GM19043 (cell line): Measurements from ENCODE around the gene SLC51A.
A peak's percentile ranks its signal among the peaks of the same experiment; 100 is the strongest.

Experiments used
- ATAC-seq: cut with Tn5 transposase; IDR thresholded peaks from one replicate; pipeline ENCODE4 v1.9.1; 2021; ENCODE audit warnings: low read depth; ENCODE audit not compliant: unreplicated experiment

Gene SLC51A

DNA sequence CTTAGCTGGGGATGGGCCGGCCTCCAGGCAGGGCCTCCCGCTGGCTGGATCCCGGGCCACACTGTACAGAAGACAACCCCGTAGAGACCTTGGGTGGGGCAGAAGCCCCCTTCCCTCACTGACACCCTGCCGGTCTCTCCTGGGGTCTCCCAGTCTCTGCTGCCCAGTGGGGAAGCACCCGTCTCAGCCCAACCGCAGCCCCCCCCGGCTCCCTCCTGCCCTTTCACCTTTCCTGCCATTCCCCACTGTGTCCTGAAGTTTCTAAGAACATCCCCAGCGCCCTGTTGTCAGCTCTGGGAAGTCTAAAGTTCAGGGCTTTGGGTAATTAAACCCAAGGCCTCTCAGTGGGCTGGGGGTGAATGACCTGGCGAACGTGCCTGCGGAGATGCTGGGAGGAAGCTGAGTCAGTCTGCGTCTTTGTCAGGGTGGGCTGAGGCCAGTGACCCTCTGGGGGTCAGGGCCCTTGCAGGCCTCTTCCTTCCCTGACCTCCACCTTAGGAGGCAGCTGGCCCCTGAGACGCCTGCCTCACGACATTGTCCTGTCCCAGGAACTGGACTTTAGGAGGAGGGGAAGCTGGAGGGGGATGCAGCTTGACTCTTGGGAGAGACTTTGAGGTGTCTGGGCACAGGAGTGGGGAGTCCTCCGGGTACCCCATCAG lies 1.4 kb upstream of the SLC51A start:
- no peak for ATAC-seq

DNA sequence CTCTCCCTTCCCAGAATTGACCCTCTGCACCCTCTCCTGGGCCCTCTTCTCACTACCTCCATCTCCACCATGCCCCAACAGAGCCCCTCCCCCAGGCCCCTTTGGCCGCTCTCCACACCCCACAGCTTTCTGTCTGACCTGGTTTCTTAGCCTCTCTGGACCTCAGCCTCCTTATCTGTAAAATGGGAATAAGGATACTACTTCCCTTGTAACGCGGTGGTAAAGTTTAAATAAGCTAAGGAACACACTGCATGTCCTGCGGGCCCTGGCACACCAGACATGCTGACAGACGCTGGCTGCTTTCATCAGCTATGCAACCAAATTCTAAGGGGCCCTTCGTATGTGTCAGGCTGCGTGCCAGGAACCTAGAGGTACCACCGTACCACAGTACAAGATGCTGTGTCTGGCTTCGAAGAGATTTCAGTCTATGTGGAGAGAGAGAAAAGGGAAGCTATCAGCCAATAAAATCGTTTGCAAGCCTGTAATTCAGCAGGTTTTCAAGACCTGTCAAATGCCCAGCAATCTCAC lies 777 bp upstream of the SLC51A start:
- no peak for ATAC-seq

DNA sequence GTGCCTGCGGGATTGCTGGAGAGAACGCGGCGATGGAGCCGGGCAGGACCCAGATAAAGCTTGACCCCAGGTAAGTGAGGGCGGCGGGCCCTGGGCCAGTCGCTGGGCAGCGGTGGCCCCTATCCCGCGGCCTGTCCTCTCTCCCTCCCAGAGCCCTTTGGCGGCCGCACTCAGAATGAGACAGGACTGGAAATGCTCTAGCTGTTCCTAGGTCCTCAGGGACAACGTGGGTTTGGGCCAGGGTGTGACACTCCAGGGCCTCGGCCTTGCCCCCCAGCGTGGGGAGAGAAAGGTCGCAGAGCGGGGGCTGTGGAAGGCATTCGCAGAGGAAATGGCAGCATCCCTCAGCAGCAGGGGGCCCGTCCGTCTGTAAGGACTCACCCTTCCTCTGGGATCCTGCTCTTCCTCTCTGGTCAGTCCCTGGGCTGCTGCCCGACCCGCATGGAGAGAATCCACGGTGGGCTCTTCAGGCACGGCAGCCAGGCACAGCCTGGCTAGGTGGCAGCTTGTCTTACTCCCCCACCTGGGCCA lies 412 bp downstream of the SLC51A start:
- no peak for ATAC-seq

DNA sequence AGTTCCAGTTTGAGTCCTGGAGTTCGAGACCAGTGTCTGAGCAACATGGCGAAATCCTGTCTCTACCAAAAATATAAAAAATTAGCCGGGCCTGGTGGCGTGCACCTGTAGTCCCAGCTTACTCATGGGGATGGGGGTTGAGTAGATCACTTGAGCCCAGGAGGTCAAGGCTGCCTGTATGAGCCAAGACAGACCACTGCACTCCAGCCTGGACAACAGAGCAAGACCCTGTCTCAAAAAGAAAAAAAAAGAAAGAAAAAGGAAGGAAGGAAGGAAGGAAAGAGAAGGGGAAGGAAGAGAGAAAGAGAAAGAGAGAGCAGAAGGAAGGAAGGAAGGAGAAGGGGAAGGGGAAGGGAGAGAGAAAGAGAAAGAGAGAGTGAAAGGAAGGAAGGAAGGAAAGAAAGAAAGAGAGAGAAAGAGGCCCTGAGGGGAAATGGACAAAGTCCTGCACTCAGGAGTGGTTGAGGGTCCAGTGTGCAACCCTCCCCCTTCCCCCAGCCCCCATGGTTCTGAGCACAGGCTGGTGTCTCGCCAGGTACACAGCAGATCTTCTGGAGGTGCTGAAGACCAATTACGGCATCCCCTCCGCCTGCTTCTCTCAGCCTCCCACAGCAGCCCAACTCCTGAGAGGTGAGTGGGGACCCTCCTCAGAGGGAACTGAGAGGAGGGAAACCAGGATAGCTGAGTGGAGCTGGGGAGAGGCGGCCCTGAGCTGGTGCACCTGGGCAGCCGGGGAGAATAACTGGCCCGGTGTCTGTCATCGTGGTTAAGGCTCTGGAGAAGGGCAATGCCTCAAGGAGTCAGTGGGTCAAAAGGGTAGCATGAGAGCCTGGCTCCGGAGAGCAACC lies 1.2 kb downstream of the SLC51A start:
- no peak for ATAC-seq

DNA sequence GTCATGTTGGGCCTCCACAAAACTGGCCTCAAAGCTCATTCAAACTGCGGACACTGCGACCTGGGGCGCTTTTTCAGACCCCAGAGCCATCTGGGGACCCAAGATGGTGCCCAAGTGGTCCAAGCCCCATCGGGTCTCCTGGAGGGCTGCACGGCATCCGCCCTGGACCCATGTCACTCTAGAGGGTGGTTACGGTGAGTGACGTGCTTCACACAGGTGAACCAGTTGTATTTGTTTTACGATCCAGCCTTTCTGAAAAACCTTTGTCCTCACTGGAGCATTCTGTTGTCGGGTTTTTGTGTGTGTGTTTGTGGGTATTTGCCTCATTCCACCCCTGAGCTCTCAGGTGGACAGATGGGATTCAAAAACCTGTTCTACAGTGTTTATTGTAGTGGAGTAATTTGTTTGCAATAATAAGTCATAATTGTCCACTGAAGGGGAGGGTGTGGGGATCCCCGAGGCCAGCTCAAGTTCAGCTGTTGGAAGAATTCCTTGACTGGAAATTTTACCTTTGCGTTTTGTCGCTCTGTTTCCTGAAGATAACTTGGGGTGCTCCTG lies 1.9 kb downstream of the SLC51A start:
- ATAC-seq = no peak

DNA sequence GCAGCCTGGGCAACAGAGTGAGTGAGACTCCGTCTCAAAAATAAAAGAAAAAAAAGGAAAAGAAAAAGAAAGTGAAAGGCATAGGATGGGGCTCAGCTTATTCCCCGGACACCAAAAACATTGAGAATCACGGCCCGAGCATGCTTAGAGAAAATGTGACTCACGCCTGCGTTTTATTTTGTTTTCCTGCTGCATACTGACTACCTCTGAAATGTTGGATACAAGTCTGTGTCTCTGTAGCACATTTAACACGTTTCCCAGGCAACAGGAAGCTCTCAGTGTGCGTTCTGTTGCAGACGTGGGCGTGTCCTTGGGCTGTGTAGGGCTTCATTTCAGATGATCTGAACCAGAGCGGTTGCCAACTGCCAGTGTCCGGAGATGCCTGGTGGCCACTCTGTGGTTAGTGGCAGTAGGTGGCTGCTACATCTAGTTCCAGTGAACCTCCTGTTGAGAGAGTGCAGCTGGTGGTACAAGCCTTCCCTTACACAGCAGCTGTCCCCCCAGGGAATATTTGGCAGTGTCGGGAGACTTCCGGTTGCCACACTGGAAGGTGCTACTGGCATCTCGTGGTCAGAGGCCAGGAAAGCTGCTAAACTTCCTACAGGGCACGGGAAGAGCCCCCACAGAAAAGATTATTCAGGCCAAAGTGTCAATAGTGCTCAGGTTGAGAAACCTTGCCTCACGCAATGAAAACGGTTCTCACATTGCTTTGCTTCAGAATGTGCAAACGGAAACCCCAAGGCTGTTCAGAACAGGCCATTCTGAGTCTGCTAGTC lies 3.0 kb downstream of the SLC51A start:
- ATAC-seq = peak; percentile 55

DNA sequence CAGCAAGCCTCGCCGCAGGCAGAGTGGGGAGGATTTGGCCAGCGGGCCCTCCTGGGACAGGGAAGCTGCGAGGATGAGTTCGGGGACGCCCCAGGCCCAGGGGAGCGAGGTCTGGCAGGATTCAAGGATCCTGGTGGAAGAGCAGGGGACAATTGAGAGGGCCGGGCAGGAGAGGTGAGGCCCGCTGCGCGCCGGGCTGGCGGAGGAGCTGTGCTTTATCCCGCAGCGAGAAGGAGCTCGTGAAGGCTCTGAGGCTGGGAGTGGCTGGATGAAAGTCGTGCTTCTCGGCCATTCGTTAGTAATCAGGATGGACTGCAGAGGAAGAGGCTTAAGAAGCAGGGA lies 3.6 kb downstream of the SLC51A start:
- no peak for ATAC-seq

DNA sequence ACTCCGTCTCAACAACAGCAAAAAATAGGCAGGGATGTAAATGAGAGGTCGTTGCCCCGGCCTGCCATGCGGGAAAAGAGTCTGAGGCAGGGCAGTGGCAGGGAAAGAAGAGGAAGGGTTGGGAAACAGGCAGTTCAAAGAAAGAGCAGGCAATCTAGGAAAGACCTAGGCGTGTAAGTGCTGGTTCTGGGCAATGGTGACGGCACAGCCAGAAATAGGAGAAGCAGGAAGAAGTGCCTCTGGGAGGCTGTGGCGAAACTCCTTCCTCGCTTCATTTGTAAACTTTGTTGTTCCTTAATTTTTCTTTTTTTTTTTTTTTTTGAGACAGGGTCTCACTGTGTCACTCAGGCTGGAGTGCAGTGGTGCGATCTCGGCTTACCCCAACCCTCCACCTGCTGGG lies 4.3 kb downstream of the SLC51A start:
- no peak for ATAC-seq

DNA sequence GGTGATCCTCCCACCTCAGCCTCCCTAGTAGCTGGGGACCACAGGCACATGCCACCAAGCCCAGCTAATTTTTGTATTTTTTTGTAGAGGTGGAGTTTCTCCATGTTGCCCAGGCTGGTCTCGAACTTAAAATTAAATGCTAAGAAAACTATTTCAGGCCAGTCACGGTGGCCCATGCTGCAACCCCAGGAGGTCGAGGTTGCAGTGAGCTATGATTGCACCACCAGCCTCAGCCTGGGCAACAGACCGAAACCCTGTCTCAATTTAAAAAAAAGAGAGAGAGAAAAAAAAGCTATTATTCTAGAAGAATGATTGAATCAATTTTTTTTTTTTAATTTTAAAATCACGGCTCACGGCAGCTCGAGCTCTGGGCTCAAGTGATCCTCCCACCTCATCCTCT lies 4.7 kb downstream of the SLC51A start:
- no peak for ATAC-seq

DNA sequence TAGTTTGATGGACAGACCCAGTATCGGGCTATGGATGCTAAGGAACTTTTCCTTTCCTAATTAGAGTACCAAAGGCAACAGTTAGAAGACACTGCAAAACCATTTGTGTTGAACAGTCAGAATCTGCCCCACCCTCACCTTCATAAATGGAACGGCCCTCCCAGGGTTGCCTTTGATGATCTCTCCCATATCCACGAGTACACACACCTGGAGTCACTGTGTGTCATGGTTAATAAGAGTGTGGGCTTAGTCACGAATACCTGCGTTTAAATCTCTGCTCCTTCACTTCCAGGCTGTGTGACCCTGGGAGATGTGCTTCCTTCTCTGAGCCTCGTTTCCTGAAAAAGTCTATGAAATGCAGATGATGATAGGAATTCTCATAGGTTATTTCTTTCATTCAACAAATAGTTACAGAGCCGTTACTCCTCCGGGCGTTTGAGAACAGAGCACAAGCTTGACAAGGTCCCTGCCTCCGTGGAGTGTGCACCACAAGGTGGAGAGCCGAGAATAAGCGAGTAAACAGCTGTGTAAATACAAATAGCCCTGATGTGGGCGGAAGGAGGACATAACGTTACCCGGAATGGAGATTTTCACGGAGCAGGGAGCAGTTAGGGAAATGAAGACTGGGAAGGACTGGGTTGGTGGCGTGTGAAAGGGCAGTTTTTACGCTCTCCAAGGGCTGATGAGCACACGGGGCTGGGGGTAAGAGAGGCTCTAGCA lies 6.7 kb downstream of the SLC51A start:
- ATAC-seq = no peak

DNA sequence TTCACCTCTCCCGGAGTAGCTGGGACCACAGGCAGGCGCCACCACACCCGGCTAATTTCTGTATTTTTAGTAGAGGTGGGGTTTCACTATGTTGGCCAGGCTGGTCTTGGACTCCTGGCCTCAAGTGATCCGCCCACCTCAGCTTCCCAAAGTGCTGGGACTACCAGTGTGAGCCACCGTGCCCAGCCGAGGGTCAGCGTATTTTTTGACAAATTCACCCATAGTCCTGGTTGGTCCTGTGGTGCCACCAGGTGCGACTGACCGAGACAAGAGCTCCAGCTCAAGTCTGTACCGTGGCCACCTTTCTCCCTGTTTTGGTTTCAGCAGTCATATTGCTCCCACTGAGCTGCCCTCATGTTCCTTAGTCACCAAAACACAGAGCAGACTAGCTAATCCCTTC lies 8.8 kb downstream of the SLC51A start:
- no peak for ATAC-seq

DNA sequence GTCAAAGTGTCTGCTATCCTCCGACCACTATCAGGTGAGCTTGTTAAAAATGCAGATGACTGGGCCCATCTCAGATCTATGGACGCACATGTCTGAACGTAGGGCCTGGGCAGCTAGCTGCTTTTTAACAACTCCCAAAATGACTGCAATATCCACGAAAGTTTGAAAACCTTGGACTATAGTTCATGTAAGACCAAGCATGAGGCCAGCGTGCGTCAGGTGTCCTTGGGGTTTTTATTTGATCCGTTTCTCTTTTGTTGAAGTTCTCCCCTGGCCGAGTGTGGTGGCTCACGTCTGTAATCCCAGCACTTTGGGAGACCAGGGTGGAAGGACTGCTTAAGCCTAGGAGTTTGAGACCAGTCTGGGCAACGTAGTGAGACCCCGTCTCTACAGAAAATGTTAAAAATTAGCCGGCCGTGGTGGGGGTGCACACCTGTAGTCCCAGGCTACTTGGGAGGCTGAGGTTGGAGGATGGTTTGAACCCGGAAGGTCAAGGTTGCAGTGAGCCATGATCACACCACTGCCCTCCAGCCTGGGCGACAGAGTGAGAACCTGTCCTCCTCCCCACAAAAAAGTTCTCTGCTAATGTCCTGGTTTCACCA lies 9.5 kb downstream of the SLC51A start:
- ATAC-seq = no peak

DNA sequence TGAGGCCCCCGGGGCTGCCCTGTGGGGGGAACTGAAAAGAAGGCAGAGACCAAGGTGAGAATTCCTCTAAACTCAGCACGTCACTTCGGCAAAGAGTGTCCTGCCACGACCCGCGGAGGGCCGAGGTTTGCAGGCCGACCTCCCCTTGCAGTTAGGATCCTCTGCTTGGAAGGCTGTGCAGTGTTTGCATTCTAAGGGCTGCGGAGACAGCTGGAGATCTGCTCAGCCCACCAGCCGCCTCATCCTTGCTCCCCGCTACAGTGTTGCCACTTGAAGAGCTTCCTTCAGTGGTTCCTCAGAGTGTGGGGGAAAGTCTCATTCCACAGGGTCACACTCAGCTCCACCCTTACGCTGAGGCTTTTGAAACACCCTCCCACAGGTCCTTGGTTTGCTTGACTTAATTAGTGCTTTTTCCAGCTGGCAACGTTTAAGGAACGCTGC lies 10.8 kb downstream of the SLC51A start:
- ATAC-seq = no peak

DNA sequence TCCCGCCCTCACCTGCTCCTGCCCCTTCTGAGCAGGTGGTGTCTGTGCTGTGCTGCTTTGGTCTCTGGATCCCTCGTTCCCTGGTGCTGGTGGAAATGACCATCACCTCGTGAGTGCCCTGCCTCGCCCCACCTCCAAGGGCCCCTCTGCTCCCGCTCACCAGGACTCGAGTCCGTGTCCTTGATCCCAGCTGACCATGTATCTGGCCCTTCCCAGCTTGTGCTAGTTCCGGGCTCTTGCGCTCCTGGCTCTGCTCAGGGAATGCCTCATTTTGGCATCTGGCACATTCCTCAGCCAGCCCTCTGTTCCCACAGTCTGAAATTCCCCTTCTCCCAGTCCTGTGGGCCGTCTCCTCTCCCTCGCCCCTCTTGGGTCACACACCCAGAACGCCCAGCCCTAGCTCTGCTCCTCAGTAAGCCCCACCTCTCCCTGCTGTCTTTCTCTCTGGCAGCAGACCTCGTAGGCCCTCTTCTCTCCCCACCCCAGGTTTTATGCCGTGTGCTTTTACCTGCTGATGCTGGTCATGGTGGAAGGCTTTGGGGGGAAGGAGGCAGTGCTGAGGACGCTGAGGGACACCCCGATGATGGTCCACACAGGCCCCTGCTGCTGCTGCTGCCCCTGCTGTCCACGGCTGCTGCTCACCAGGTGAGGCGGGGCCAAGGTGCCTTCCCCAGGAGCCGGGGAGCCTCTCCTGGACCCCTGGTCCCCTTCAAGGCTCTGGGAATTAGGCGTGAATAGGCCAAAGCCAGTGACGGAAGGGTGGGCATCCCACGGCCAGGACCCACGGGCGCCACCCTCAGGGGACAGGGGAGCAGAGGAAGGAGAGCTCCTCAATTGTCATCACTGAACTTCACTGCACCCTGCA lies 11.5 kb downstream of the SLC51A start:
- no peak for ATAC-seq

DNA sequence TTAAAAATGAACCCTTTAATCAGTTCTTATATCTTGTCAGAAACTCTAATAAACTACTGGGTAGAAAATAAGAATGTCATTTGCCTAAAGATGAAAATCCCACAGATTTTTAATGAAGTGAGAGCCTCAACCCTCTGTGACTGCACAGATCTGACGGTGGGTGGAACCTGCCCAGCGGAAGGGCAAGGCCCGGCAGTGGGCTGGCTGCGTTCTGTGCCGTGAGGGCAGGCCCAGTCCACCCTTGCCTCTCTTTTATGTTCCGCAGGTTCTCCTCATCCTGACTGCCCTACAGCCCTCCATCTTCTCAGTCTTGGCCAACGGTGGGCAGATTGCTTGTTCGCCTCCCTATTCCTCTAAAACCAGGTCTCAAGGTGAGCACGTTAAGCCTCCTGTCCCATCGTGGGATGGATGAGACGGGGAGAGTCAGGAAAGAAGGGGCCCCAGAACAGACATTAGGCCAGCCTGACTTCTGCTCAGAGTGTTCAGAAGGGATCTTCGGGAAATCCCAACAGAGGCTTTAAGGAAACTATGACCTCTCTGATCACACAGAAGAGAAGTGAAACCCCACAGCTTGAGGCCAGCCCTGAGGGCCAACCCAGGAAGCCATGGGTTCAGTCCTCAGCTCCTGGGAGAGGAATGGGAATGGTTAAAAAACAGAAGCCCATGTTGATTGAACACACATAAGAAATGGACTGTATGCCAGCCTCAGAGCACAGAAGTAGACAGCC lies 16.0 kb downstream of the SLC51A start:
- no peak for ATAC-seq

DNA sequence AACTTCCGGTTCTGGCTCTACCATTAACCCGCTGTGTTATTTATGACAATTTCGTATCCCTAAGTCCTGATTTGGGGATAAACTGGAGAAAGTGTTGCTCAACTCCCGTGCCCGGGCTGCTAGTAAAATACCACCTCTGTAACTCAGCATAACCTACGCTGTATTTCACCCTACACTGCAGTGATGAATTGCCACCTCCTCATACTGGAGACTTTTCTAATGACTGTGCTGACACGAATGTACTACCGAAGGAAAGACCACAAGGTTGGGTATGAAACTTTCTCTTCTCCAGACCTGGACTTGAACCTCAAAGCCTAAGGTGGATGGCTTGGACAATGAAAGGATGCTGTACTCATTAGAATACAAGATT lies 16.5 kb downstream of the SLC51A start:
- ATAC-seq = no peak

DNA sequence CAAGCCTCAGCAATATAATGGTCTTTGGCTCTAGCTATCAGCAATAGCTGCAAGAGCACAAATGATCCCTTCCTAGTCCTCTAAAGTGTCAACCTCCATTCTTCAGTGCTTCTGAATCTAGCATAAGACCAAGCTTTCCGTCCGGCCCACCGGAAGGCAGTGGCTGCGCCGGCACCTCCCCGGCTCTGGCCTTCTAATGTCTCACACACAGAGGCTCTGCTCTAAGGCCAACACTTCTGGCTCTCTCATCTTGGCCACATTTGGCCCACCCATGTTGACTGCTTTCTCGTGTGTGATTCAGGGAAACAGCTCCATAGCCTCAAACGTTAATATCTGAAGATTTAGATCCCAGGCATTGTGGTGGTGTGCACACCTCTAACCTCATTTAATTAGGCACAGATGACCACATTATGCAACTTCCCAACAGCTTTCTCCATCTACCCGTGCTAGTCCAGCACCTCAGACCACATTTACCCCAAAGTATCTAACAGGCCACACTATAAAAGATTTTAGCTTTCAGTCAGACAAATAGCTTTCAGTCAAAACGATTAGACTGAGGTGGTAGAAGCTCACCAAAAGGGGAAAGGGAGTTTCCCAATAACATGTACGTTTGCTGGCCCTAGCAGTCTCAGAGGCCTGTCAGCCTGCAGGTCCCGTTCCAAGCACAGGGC lies 19.3 kb downstream of the SLC51A start:
- no peak for ATAC-seq

DNA sequence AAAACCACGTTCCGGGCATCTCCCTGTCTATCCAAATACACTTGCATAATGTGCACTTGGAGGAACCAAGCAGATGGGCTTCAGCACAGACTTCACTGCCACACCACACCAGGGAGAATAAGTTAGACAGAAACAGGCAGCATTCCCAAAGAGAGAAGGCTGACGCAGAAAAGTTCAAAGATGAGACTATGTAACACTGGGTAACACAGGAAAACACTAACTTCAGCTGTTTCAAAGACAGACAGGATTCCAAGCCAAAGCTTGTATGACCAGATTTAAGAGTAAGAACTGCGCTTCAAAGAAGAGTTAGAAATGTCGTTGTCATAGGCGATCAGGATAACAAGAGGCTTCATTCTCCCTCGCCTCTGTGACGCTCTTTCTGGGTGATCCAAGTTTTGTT lies 19.9 kb downstream of the SLC51A start:
- ATAC-seq = no peak
